Osteoblast (primary cell): ENCODE results near the gene ATP2A3. TPM values are rescaled to one million over a fixed set of nuclear protein-coding genes. Genes with fewer than 3 reads are reported as not detected.

Experiments used
- DNase-seq: peaks from one replicate; pipeline ENCODE4 v3.0.0; 2011; ENCODE audit warnings: low spot score, mixed read lengths; ENCODE audit not compliant: insufficient read length; ENCODE audit errors: missing footprints
- H2AFZ ChIP-seq: 2 replicates; pipeline ENCODE4 v1.6.0; 2011; ENCODE audit warnings: mild to moderate bottlenecking, low read length
- H3K27ac ChIP-seq: 2 replicates; pipeline ENCODE4 v1.5.1; 2011; ENCODE audit warnings: mild to moderate bottlenecking, low read depth, low read length, moderate library complexity
- H3K27me3 ChIP-seq: 2 replicates; pipeline ENCODE4 v1.6.0; 2012; ENCODE audit warnings: mild to moderate bottlenecking, control low read depth, inconsistent platforms, low read length, moderate library complexity; ENCODE audit not compliant: insufficient read depth
- H3K36me3 ChIP-seq: 2 replicates; pipeline ENCODE4 v1.5.1; 2011; ENCODE audit warnings: mild to moderate bottlenecking, low read length, control low read depth, moderate library complexity; ENCODE audit not compliant: insufficient read depth
- H3K4me1 ChIP-seq: 2 replicates; pipeline ENCODE4 v1.5.1; 2011; ENCODE audit warnings: mild to moderate bottlenecking, low read length, control low read depth, moderate library complexity; ENCODE audit not compliant: insufficient read depth
- H3K4me2 ChIP-seq: 2 replicates; pipeline ENCODE4 v1.6.0; 2011; ENCODE audit warnings: mild to moderate bottlenecking, low read length; ENCODE audit not compliant: insufficient read depth
- H3K4me3 ChIP-seq: fragments of 200-600 bp; sonication (generic); 3 replicates; pipeline ENCODE4 v1.5.1; 2012; ENCODE audit warnings: mild to moderate bottlenecking, low read length, inconsistent platforms; ENCODE audit not compliant: insufficient read depth
- H3K79me2 ChIP-seq: 2 replicates; pipeline ENCODE4 v1.6.0; 2012; ENCODE audit warnings: mild to moderate bottlenecking, low read length, control low read depth, inconsistent platforms; ENCODE audit not compliant: insufficient read depth
- H3K9me3 ChIP-seq: 2 replicates; pipeline ENCODE4 v1.5.1; 2011; ENCODE audit warnings: low read depth, low read length, control low read depth
- H4K20me1 ChIP-seq: 2 replicates; pipeline ENCODE4 v1.6.0; 2012; ENCODE audit warnings: mild to moderate bottlenecking, low read length, control low read depth; ENCODE audit not compliant: insufficient read depth
- CTCF ChIP-seq: IDR thresholded peaks from 2 replicates; pipeline ENCODE4 v1.5.1; 2011; ENCODE audit warnings: mild to moderate bottlenecking, low read depth, low read length, moderate library complexity; ENCODE audit errors: extremely low read depth
- total RNA-seq: library from RNA; depleted of rRNA; stranded (reverse); fragments of >200 nt; gene quantifications from 2 replicates; pipeline ENCODE4 v1.2.3, GENCODE V29; 2012

The ATP2A3 gene
- total RNA-seq, 1 donor, result 1.4 TPM

DNA sequence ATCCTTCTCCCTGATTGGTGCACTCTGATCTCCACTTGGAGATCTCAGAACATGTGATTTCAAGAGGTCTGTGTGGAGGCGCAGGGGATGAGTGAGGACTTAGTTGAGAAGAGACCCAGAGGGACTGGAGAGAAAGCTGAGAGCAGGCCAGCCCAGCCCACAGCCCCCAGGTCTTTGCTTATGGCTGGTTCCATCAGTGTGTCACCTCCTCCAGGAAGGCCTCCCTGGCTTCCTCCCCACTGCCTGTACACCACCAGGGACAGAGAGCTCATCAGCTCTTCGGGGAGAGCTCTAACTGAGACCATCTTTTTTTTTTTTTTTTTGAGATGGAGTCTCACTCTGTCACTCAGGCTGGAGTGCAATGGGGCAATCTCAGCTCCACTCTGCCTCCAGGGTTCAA, 51.4 kb downstream of the ATP2A3 start:
- H3K4me1 ChIP-seq, result no peaks in the 10 kb centered on the region
- H4K20me1 ChIP-seq, result no peaks in the 10 kb centered on the region
- H3K79me2 ChIP-seq, result no peaks in the 10 kb centered on the region
- no peak for TF ChIP-seq CTCF
- DNase-seq, result no peak
- no peaks in the 10 kb centered on the region for H3K27me3 ChIP-seq
- no peaks in the 10 kb centered on the region for H3K9me3 ChIP-seq
- H3K4me2 ChIP-seq, result no peak overlapping the region
- H2AFZ ChIP-seq, result no peak overlapping the region
- no peak overlapping the region for H3K4me3 ChIP-seq
- H3K36me3 ChIP-seq, result no peaks in the 10 kb centered on the region
- H3K27ac ChIP-seq, result no peak overlapping the region

DNA sequence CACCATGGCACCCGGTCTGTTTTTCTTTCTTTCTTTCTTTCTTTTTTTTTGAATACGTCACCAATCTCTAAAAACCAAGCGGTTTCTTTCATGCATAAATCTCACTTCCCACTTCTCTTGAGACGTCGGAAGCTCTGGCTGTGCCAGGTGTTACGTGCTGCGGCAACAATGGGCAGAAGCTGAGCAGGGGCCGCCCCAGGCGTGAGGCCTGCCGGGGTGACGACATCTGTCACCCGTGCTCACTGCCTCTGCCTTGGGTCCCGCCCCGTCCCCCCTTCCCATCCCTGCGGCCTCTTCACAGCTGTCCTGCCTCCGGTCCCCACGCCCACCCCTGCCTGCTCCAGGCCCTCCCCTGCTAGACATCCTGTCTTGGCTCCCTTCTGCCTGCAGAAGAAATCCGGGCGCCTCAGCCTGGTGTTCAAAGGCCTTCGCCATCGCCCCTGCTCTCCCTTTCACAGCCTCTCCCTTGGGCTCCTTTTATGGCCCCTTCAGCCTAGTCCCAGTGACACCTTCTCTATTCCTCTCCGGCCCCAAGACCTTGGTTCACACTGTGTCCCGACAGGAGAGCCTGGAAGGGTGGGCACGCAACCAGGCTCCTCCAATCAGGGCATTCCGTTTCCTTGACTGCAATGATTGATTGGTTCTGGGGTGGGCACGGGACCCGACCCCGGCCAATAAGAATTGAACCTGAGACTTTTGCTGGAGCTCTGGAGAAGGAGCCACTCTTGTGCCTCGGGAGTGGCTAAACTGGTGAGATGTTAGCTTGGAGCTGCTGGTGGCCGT, 52.8 kb downstream of the ATP2A3 start:
- no peak overlapping the region for H3K4me2 ChIP-seq
- H3K27me3 ChIP-seq, result no peaks in the 10 kb centered on the region
- H4K20me1 ChIP-seq, result no peaks in the 10 kb centered on the region
- H3K9me3 ChIP-seq, result no peaks in the 10 kb centered on the region
- DNase-seq, result no peak
- H3K4me3 ChIP-seq, result no peak overlapping the region
- H3K79me2 ChIP-seq, result no peaks in the 10 kb centered on the region
- no peak for TF ChIP-seq CTCF
- no peak overlapping the region for H2AFZ ChIP-seq
- H3K27ac ChIP-seq, result no peak overlapping the region
- no peaks in the 10 kb centered on the region for H3K4me1 ChIP-seq
- no peaks in the 10 kb centered on the region for H3K36me3 ChIP-seq

DNA sequence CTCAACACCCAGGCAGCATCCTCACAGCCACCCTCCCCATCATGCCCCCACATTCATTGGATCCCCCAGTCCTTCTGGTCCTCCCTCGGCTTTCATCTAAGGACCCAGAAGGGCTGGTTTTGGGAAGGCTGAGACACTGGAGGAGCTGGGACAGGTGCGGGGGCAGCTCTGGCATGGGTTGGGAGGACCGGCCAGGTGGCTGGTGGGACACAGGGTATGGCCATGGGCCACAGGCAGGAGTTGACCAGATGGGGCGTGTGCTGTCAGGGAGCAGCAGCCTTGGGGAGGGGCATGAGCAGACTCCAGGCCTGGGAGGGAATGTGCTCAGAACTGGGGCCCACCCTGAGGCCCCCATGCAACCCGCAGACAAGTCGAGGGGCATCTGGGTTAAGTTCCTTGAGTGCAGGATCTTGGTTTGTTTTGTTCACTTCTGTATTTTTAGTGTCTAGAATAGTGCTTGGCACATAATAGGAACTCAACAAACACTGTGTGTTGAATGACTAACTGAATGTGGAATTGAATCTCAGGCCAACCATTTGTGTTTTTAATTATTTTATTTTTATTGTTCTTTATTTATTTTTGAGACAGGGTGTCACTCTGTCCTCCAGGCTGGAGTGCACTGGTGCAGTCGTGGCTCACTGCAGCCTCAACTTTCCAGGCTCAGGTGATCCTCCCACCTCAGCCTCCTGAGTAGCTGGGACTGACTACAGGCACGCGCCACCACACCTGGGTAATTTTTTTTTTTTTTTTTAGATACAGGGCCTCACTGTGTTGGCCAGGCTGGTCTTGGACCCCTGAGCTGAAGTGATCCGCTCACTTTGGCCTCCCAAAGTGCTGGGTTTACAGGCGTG, 53.6 kb downstream of the ATP2A3 start:
- no peak overlapping the region for H2AFZ ChIP-seq
- H3K9me3 ChIP-seq, result no peaks in the 10 kb centered on the region
- H3K4me1 ChIP-seq, result no peaks in the 10 kb centered on the region
- H3K4me3 ChIP-seq, result no peak overlapping the region
- DNase-seq, result no peak
- H3K36me3 ChIP-seq, result no peaks in the 10 kb centered on the region
- TF ChIP-seq CTCF, result no peak
- no peaks in the 10 kb centered on the region for H3K27me3 ChIP-seq
- no peaks in the 10 kb centered on the region for H4K20me1 ChIP-seq
- no peaks in the 10 kb centered on the region for H3K79me2 ChIP-seq
- no peak overlapping the region for H3K4me2 ChIP-seq
- no peak overlapping the region for H3K27ac ChIP-seq

DNA sequence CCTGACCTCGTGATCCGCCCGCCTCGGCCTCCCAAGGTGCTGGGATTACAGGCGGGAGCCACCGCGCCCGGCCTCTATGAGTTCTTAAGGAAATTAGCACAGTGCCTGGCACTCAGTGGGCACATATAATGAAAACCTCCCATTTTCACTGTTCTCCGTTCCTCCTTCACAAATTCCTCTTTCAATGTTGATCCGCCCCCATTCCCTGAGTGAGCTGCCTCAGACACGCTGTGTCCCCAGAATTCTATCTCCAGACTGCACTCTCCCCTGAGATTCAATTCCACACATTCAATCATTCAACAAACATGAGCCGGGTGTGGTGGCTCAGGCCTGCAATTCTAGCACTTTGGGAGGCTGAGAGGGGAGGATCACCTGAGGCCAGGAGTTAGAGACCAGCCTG, 55.0 kb downstream of the ATP2A3 start:
- no peak for TF ChIP-seq CTCF
- H3K4me2 ChIP-seq, result no peak overlapping the region
- H3K27me3 ChIP-seq, result no peaks in the 10 kb centered on the region
- H3K27ac ChIP-seq, result no peak overlapping the region
- H4K20me1 ChIP-seq, result no peaks in the 10 kb centered on the region
- no peak for DNase-seq
- H3K4me3 ChIP-seq, result no peak overlapping the region
- H3K36me3 ChIP-seq, result no peaks in the 10 kb centered on the region
- no peaks in the 10 kb centered on the region for H3K79me2 ChIP-seq
- no peaks in the 10 kb centered on the region for H3K4me1 ChIP-seq
- no peak overlapping the region for H2AFZ ChIP-seq
- H3K9me3 ChIP-seq, result no peaks in the 10 kb centered on the region
